Parathyroid adenoma (tissue), 2 donors: ENCODE data around the gene FBXO8.

Experiments used
- H2AFZ ChIP-seq: fragments of 300-600 bp; sonication (generic); one replicate; pipeline ENCODE4 v1.7.0; 2017; ENCODE audit warnings: antibody characterized with exemption, mild to moderate bottlenecking
- H3K27ac ChIP-seq: fragments of 300-600 bp; sonication (generic); one replicate; pipeline ENCODE4 v1.7.0; 2017
- H3K27me3 ChIP-seq: fragments of 300-600 bp; sonication (generic); one replicate; pipeline ENCODE4 v1.7.0; 2017; ENCODE audit warnings: low read length; ENCODE audit not compliant: control insufficient read depth, insufficient read depth
- H3K36me3 ChIP-seq: fragments of 300-600 bp; sonication (generic); one replicate; pipeline ENCODE4 v1.7.0; 2017; ENCODE audit warnings: low read length; ENCODE audit not compliant: control insufficient read depth, insufficient read depth
- H3K4me1 ChIP-seq: fragments of 300-600 bp; sonication (generic); one replicate; pipeline ENCODE4 v1.7.0; 2017; ENCODE audit warnings: control low read depth
- H3K4me2 ChIP-seq: fragments of 300-600 bp; sonication (generic); one replicate; pipeline ENCODE4 v1.7.0; 2017; ENCODE audit warnings: low read length
- H3K4me3 ChIP-seq: fragments of 300-600 bp; sonication (generic); one replicate; pipeline ENCODE4 v1.7.0; 2017; ENCODE audit warnings: low read depth, low read length
- H3K79me2 ChIP-seq: fragments of 300-600 bp; sonication (generic); one replicate; pipeline ENCODE4 v1.7.0; 2017; ENCODE audit warnings: control low read depth
- H3K9ac ChIP-seq: fragments of 300-600 bp; sonication (generic); one replicate; pipeline ENCODE4 v1.7.0; 2017; ENCODE audit warnings: mild to moderate bottlenecking
- H3K9me3 ChIP-seq: fragments of 300-600 bp; sonication (generic); one replicate; pipeline ENCODE4 v1.7.0; 2017; ENCODE audit warnings: low read length; ENCODE audit not compliant: control insufficient read depth
- TF ChIP-seq, protein P1 (sequence below): fragments of 300-600 bp; sonication (generic); IDR thresholded peaks from one replicate; pipeline ENCODE4 v1.7.0; 2017; ENCODE audit warnings: antibody characterized with exemption, mild to moderate bottlenecking
- donor health status: primary hyperparathyroidism.

The FBXO8 gene

DNA sequence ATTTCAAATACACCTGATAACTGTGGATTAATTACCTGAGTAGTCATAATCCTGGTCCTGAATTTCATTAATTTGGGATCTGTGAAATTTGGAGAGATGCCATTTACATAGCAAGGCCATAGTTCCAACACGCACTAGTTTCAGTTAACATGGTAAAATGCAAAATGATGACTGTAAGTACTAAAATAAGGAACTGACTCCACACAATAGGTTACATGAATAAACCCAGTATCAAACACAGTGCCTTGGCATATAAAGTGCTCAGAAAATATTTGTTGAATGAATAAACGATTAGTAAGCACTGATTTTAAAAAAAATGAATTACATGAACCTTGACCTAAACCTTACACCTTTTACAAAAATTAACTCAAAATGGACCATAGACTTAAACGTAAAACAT lies 9.0 kb downstream of the FBXO8 start:
- TF ChIP-seq, protein P1, sequence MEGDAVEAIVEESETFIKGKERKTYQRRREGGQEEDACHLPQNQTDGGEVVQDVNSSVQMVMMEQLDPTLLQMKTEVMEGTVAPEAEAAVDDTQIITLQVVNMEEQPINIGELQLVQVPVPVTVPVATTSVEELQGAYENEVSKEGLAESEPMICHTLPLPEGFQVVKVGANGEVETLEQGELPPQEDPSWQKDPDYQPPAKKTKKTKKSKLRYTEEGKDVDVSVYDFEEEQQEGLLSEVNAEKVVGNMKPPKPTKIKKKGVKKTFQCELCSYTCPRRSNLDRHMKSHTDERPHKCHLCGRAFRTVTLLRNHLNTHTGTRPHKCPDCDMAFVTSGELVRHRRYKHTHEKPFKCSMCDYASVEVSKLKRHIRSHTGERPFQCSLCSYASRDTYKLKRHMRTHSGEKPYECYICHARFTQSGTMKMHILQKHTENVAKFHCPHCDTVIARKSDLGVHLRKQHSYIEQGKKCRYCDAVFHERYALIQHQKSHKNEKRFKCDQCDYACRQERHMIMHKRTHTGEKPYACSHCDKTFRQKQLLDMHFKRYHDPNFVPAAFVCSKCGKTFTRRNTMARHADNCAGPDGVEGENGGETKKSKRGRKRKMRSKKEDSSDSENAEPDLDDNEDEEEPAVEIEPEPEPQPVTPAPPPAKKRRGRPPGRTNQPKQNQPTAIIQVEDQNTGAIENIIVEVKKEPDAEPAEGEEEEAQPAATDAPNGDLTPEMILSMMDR, result no peak

DNA sequence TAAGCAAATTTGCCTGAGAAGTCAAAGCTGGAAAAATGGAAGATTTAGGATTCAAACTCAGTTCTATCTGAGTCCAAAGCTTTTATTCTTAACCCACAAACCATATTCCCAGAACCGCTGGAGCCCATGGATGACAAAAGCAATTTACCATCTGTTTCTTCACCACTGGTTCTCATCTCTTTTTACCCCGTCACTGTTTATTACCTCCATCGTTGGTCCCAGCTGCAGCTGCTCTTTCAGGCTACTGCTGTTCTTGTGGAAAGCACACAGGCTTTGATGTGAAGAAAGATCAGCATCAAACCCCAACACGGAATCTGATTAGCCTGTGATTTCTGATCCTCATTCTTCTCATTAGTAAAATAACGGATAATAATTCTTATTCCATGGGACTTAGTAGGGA lies 9.5 kb downstream of the FBXO8 start:
- Histone ChIP-seq H3K36me3 (no peaks in the 10 kb centered on the region), H3K9ac (no peak overlapping the region), H3K4me1 (no peaks in the 10 kb centered on the region), H3K9me3 (no peaks in the 10 kb centered on the region), H3K27me3 (no peaks in the 10 kb centered on the region), H3K4me3 (no peak overlapping the region), H2AFZ (no peak overlapping the region), H3K27ac (no peak overlapping the region), H3K4me2 (no peak overlapping the region), H3K79me2 (peaks cover 5% of the 10 kb centered on the region)
- TF ChIP-seq, protein P1, result no peak

More for the DNA sequence above, 9.0 kb downstream of the FBXO8 start:
- Histone ChIP-seq H3K27ac (no peak overlapping the region), H3K9me3 (no peaks in the 10 kb centered on the region), H3K79me2 (peaks cover 5% of the 10 kb centered on the region), H3K4me1 (no peaks in the 10 kb centered on the region), H3K36me3 (no peaks in the 10 kb centered on the region), H3K9ac (no peak overlapping the region), H2AFZ (no peak overlapping the region), H3K4me3 (no peak overlapping the region), H3K4me2 (no peak overlapping the region), H3K27me3 (no peaks in the 10 kb centered on the region)

DNA sequence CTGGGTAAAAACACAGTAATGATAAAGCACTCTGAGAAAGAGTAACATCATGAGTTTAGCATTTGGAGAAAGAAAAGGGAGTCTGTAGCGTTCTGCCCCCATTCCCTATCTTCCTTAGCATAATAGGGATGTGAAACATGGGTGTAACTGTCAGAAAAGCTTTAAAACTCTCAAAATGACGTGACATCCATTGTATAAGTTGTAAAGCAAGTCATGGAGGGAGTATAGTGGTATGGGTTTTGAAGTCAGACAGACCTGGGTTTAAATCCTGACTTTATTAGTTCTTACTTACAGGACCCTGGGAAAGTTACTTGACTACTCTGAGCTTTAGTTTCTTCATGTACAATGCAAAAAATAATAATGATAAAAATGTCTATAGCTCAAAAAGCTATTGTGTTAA lies 17.1 kb downstream of the FBXO8 start:
- Histone ChIP-seq H3K36me3 (no peaks in the 10 kb centered on the region), H3K4me2 (no peak overlapping the region), H3K4me3 (no peak overlapping the region), H3K27ac (no peak overlapping the region), H3K4me1 (no peaks in the 10 kb centered on the region), H3K9ac (no peak overlapping the region), H2AFZ (no peak overlapping the region), H3K79me2 (peaks cover 5% of the 10 kb centered on the region), H3K27me3 (no peaks in the 10 kb centered on the region), H3K9me3 (no peaks in the 10 kb centered on the region)
- TF ChIP-seq, protein P1, result no peak

DNA sequence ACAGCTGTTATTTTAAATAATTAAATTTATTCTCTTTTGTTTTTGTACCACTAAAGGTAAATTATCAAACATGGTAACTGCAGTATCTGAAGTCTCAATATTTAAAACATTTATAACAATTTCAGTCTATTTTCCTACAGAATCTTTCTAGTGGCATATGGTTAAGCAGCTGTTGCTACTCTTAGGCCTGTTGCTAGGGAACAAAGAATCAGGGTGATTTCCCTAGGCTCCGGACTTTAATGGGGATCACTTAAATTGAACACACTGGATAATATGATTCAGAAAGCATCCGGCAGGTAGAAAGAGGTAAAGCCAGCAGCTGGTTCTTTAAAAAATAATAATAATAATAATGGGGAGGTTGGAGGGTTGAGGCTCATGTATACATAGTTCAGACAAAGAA lies 17.6 kb downstream of the FBXO8 start:
- Histone ChIP-seq H3K79me2 (peaks cover 5% of the 10 kb centered on the region), H3K4me2 (no peak overlapping the region), H3K27me3 (no peaks in the 10 kb centered on the region), H2AFZ (no peak overlapping the region), H3K36me3 (no peaks in the 10 kb centered on the region), H3K27ac (no peak overlapping the region), H3K4me3 (no peak overlapping the region), H3K9me3 (no peaks in the 10 kb centered on the region), H3K9ac (no peak overlapping the region), H3K4me1 (no peaks in the 10 kb centered on the region)
- TF ChIP-seq, protein P1, result no peak

DNA sequence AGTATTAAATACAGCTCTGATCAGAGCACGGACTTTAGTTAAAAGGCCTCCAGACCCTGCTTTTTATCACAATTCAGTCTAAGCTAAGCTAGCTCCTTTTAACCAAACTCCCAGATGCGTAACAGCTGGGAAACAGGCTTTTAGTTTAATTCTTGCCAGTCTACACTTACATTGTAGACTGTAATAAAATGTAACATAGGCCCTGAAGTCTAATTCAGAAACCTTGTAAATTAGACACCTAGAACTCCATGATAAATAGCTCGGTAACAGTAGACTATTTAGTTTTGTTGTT lies 20.1 kb downstream of the FBXO8 start:
- no peaks in the 10 kb centered on the region for H3K27me3 ChIP-seq
- H3K9ac ChIP-seq, result no peak overlapping the region
- H3K4me2 ChIP-seq, result no peak overlapping the region
- no peak overlapping the region for H3K27ac ChIP-seq
- no peaks in the 10 kb centered on the region for H3K4me1 ChIP-seq
- TF ChIP-seq, protein P1, result no peak
- H3K79me2 ChIP-seq, result peaks cover 2% of the 10 kb centered on the region
- no peak overlapping the region for H2AFZ ChIP-seq
- no peaks in the 10 kb centered on the region for H3K9me3 ChIP-seq
- H3K4me3 ChIP-seq, result no peak overlapping the region
- no peaks in the 10 kb centered on the region for H3K36me3 ChIP-seq
